ENCODE results near the gene KIF1B. TPM values are rescaled to one million over a fixed set of nuclear protein-coding genes. Genes with fewer than 3 reads are reported as not detected.
"Not testable (repeated sequence)": the region's sequence is repeated elsewhere in the genome, so short reads cannot be mapped to it uniquely, and the experiment has no call there.

KIF1B gene
- total and polyA plus RNA-seq, 11 donors = 25.0 to 137 (median 78.4) TPM

GRCh38 chr1:10220200-10220599 is 9.8 kb downstream of the KIF1B start:
- H3K36me3 ChIP-seq = no peaks in the 10 kb centered on the region
- no peak overlapping the region for H3K27ac ChIP-seq
- ATAC-seq (no peak), DNase-seq (no peak)
- no peaks in the 10 kb centered on the region for H3K9me3 ChIP-seq
- H3K27me3 ChIP-seq = no peaks in the 10 kb centered on the region
- H3K4me1 ChIP-seq = peaks cover 10 to 86% (median 64%) of the 10 kb centered on the region in 12 donors
- intact Hi-C loops (cut with DNase I) = no loop called here
- TF ChIP-seq CTCF (IDR thresholded peaks at IDR 0.05) (no peak), POLR2A (IDR thresholded peaks at IDR 0.05) (no peak)
- no peak overlapping the region for H3K4me3 ChIP-seq

- DNase-seq; ATAC-seq; H3K27ac ChIP-seq; H3K36me3 ChIP-seq; H3K4me3 ChIP-seq; H3K27me3 ChIP-seq; H3K9me3 ChIP-seq; intact Hi-C loops (cut with DNase I): not testable (repeated sequence)
- 77 to 79% (median 78%) methylated on average over 6 of the region's 6 CpGs for WGBS, 4 donors
- peaks cover 10 to 86% (median 63%) of the 10 kb centered on the region in 12 donors for H3K4me1 ChIP-seq
Observed at GRCh38 chr1:10220657-10221056, 10.3 kb downstream of the KIF1B start.

GRCh38 chr1:10225573-10225972 is 15.2 kb downstream of the KIF1B start:
- TF ChIP-seq POLR2A (IDR thresholded peaks at IDR 0.05) (no peak), CTCF (IDR thresholded peaks at IDR 0.05) (no peak)
- DNase-seq (no peak), ATAC-seq (no peak)
- intact Hi-C loops (cut with DNase I) = no loop called here
- Histone ChIP-seq H3K4me1 (peaks cover 0 to 73% (median 41%) of the 10 kb centered on the region in 12 donors), H3K36me3 (no peaks in the 10 kb centered on the region), H3K4me3 (no peak overlapping the region), H3K27me3 (no peaks in the 10 kb centered on the region), H3K9me3 (no peaks in the 10 kb centered on the region), H3K27ac (no peak overlapping the region)
- 44 to 57% (median 46%) methylated on average over 1 of the region's 1 CpG for WGBS, 4 donors

- WGBS, 4 donors = 49 to 66% (median 60%) methylated on average over 2 of the region's 2 CpGs
Observed at GRCh38 chr1:10228528-10228927, 18.2 kb downstream of the KIF1B start.

More at GRCh38 chr1:10228528-10228927, 18.2 kb downstream of the KIF1B start:
- Histone ChIP-seq H3K4me1 (peaks cover 0 to 67% (median 27%) of the 10 kb centered on the region in 12 donors), H3K9me3 (no peaks in the 10 kb centered on the region), H3K4me3 (no peak overlapping the region), H3K27ac (no peak overlapping the region), H3K36me3 (peaks cover 0 to 11% (median 0%) of the 10 kb centered on the region in 9 donors), H3K27me3 (no peaks in the 10 kb centered on the region)
- TF ChIP-seq CTCF (IDR thresholded peaks at IDR 0.05) = no peak
- no peak for TF ChIP-seq POLR2A (IDR thresholded peaks at IDR 0.05)
- ATAC-seq = no peak
- no peak for DNase-seq
- intact Hi-C loops (cut with DNase I) = no loop called here
